HPDE6-E6E7 (cell line): ENCODE results near the gene MTA1.
A peak's percentile ranks its signal among the peaks of the same experiment; 100 is the strongest.

Experiments
- DNase-seq: peaks from one replicate; pipeline ENCODE4 v3.0.0; 2011; ENCODE audit warnings: missing footprints; ENCODE audit errors: extremely low spot score

MTA1 gene

GRCh38 chr14:105460616-105461015 is 41.0 kb downstream of the MTA1 start:
- no peak for DNase-seq

GRCh38 chr14:105461903-105462302 is 42.3 kb downstream of the MTA1 start:
- no peak for DNase-seq

GRCh38 chr14:105464501-105464900 is 44.9 kb downstream of the MTA1 start:
- no peak for DNase-seq

- no peak for DNase-seq
Observed at GRCh38 chr14:105465209-105466031, 45.8 kb downstream of the MTA1 start.

- DNase-seq, result no peak
Observed at GRCh38 chr14:105466531-105467248, 47.1 kb downstream of the MTA1 start.

- DNase-seq, result no peak
Observed at GRCh38 chr14:105467249-105467941, 47.8 kb downstream of the MTA1 start.

- no peak for DNase-seq
Observed at GRCh38 chr14:105467942-105468471, 48.4 kb downstream of the MTA1 start.

- no peak for DNase-seq
Observed at GRCh38 chr14:105468621-105469241, 49.1 kb downstream of the MTA1 start.

- DNase-seq, result no peak
Observed at GRCh38 chr14:105469456-105470349, 50.1 kb downstream of the MTA1 start.

- no peak for DNase-seq
Observed at GRCh38 chr14:105470350-105471296, 51.0 kb downstream of the MTA1 start.

GRCh38 chr14:105471297-105471821 is 51.7 kb downstream of the MTA1 start:
- DNase-seq, result no peak

- DNase-seq, result no peak
Observed at GRCh38 chr14:105471823-105472485, 52.3 kb downstream of the MTA1 start.

- no peak for DNase-seq
Observed at GRCh38 chr14:105472486-105472991, 52.9 kb downstream of the MTA1 start.

GRCh38 chr14:105473033-105473676 is 53.5 kb downstream of the MTA1 start:
- no peak for DNase-seq

GRCh38 chr14:105473677-105474482 is 54.3 kb downstream of the MTA1 start:
- DNase-seq, result peak; percentile 91

GRCh38 chr14:105474483-105475268 is 55.0 kb downstream of the MTA1 start, which contains the start of gene CRIP2:
TSS of gene CRIP2 (plus strand) at chr14:105474821. CDS start at chr14:105474863, 42 bp downstream.
- peak; percentile 72 for DNase-seq
